ENCODE data around the gene DNM3.
A peak's percentile ranks its signal among the peaks of the same experiment; 100 is the strongest.

DNM3 gene

DNA sequence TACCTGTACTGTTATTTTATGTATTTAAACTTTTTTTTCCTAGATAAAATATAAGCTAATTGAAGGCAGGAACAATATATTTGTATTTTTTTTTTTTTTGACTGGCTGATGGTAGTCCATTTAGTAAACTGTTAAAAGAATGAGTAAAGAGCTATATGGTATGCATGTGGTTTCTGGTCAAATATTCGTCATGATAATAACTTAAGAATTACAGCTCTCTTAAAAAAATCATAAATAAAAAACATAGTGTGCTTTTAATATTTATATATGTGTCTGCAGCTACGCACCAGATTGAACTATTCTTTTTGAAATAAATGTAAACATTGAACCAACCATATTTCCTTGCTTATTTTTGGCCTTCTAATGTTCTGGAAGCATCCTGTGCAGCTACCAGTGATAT is 306.9 kb downstream of the DNM3 start:
- Mint-ChIP-seq H3K27ac (peak overlapping the region; percentile 99 to 100 (median 99)), H3K4me1 (peaks cover 73% of the 10 kb centered on the region), H3K36me3 (ENCODE audit: low read depth) (peaks cover 13% of the 10 kb centered on the region), H3K27me3 (ENCODE audit: low read depth) (peaks cover 6% of the 10 kb centered on the region), H3K4me3 (peak overlapping the region in 2 of 3 experiments; percentile 8 to 74), H3K9me3 (no peaks in the 10 kb centered on the region)
- no peak for TF ChIP-seq CTCF (IDR thresholded peaks at IDR 0.05; ENCODE audit: unreplicated experiment in 3 of 3)

- peaks cover 6% of the 10 kb centered on the region for H3K27me3 Mint-ChIP-seq (ENCODE audit: low read depth)
- H3K9me3 Mint-ChIP-seq: no peaks in the 10 kb centered on the region
- no peak for TF ChIP-seq CTCF (IDR thresholded peaks at IDR 0.05; ENCODE audit: unreplicated experiment in 3 of 3)
- peak overlapping the region; percentile 99 to 100 (median 99) for H3K27ac Mint-ChIP-seq
- peaks cover 8% of the 10 kb centered on the region for H3K36me3 Mint-ChIP-seq (ENCODE audit: low read depth)
- peak overlapping the region in 2 of 3 experiments; percentile 8 to 74 for H3K4me3 Mint-ChIP-seq
- peaks cover 78% of the 10 kb centered on the region for H3K4me1 Mint-ChIP-seq
Measured at GRCh38 chr1:172148707-172149106, 307.4 kb downstream of the DNM3 start.

DNA sequence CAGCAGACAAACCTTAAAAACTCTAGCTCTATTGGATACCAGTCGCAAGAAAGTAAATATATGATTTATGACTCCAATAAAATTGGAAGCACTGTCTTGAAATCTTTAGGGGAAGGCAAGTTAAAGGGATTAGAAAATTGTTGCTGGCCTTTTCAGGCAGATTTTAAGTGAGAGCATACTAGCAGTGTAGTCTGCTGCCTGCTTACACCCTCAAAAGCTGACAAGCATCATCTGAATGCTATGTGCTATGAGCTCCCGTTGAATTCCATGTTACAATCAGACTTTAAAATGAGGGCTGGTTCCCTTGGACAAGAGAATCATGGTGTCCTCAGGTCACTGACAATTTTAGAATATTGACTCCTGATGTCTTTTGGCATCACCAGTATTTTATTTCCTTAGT is 308.0 kb downstream of the DNM3 start:
- H3K4me1 Mint-ChIP-seq: peaks cover 79% of the 10 kb centered on the region
- H3K27ac Mint-ChIP-seq: peak overlapping the region; percentile 99 to 100 (median 99)
- no peaks in the 10 kb centered on the region for H3K9me3 Mint-ChIP-seq
- H3K27me3 Mint-ChIP-seq (ENCODE audit: low read depth): peaks cover 3% of the 10 kb centered on the region
- H3K4me3 Mint-ChIP-seq: peak overlapping the region in 2 of 3 experiments; percentile 18 to 74
- peaks cover 3% of the 10 kb centered on the region for H3K36me3 Mint-ChIP-seq (ENCODE audit: low read depth)
- TF ChIP-seq CTCF (IDR thresholded peaks at IDR 0.05; ENCODE audit: unreplicated experiment in 3 of 3): no peak

GRCh38 chr1:172154551-172154950 is 313.3 kb downstream of the DNM3 start:
- Mint-ChIP-seq H3K36me3 (ENCODE audit: low read depth) (no peaks in the 10 kb centered on the region), H3K9me3 (no peaks in the 10 kb centered on the region), H3K4me1 (peaks cover 51% of the 10 kb centered on the region), H3K27ac (peak overlapping the region; percentile 56 to 94 (median 89)), H3K4me3 (peak overlapping the region in 1 of 3 experiments; percentile 3), H3K27me3 (ENCODE audit: low read depth) (no peaks in the 10 kb centered on the region)
- TF ChIP-seq CTCF (IDR thresholded peaks at IDR 0.05; ENCODE audit: unreplicated experiment in 3 of 3): no peak

GRCh38 chr1:172155766-172156165 is 314.5 kb downstream of the DNM3 start:
- peaks cover 43% of the 10 kb centered on the region for H3K4me1 Mint-ChIP-seq
- no peaks in the 10 kb centered on the region for H3K9me3 Mint-ChIP-seq
- no peak overlapping the region for H3K4me3 Mint-ChIP-seq
- no peak for TF ChIP-seq CTCF (IDR thresholded peaks at IDR 0.05; ENCODE audit: unreplicated experiment in 3 of 3)
- no peaks in the 10 kb centered on the region for H3K36me3 Mint-ChIP-seq (ENCODE audit: low read depth)
- no peaks in the 10 kb centered on the region for H3K27me3 Mint-ChIP-seq (ENCODE audit: low read depth)
- H3K27ac Mint-ChIP-seq: peak overlapping the region in 2 of 3 experiments; percentile 76 to 89

DNA sequence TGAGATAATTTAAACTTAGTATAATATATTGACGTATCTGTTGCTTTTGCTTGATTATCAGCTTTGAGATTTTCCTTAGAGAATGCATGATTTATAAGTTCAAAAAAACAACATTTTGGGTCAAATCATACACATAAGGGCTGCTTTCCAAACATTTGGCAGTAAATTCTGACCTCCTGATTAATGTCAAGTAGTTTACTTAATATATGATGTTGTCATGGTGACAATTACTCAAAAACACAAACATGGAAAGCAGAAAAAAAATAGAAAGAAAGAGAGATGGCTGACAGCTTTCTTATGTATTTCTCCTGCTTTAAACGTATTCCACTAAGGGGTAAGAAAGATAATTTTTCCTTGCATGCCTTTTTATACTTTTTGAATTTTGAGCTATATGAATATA is 320.9 kb downstream of the DNM3 start:
- no peak for TF ChIP-seq CTCF (IDR thresholded peaks at IDR 0.05; ENCODE audit: unreplicated experiment in 3 of 3)
- H3K27ac Mint-ChIP-seq: peak overlapping the region; percentile 62 to 87 (median 77)
- H3K4me3 Mint-ChIP-seq: no peak overlapping the region
- H3K27me3 Mint-ChIP-seq (ENCODE audit: low read depth): no peaks in the 10 kb centered on the region
- peaks cover 33% of the 10 kb centered on the region for H3K4me1 Mint-ChIP-seq
- no peaks in the 10 kb centered on the region for H3K36me3 Mint-ChIP-seq (ENCODE audit: low read depth)
- no peaks in the 10 kb centered on the region for H3K9me3 Mint-ChIP-seq
